Endothelial cell of umbilical vein (primary cell): ENCODE measurements around the gene LDLRAD4. TPM values are rescaled to one million over a fixed set of nuclear protein-coding genes. Genes with fewer than 3 reads are reported as not detected.

Source experiments
- BruUV-seq: library from RNA; stranded (reverse); fragments of 400-500 nt; replicated peaks from 2 replicates; lab custom pipeline; 2021; lab: Mats Ljungman, UMichigan
- CTCF ChIA-PET: fragments of 300-600, 350-600 bp; sonication (Branson Sonifier 250); formaldehyde crosslinking; loops from one replicate; lab custom pipeline; 2021; ENCODE audit warnings: antibody characterized with exemption, inconsistent platforms; lab: Charles Lee
- POLR2A ChIA-PET: fragments of 300-600, 350-600 bp; sonication (Branson Sonifier 250); formaldehyde crosslinking; loops from one replicate; lab custom pipeline; 2021; ENCODE audit warnings: antibody characterized with exemption, inconsistent platforms; lab: Charles Lee
- DNase-seq: peaks from one replicate; pipeline ENCODE4 v3.0.0-alpha.2; 2011; ENCODE audit warnings: low read depth, low spot score
- FAIRE-seq: peaks from 2 replicates; lab custom pipeline; 2011; peaks lifted over from hg19 to GRCh38; lab: Jason Lieb, UNC
- H2AFZ ChIP-seq: 2 replicates; pipeline ENCODE4 v1.6.0; 2012; ENCODE audit warnings: low read depth, low read length, control low read depth, inconsistent platforms
- H3K27ac ChIP-seq: 2 replicates; pipeline ENCODE4 v1.5.1; 2011; ENCODE audit warnings: low read depth, mild to moderate bottlenecking, control low read depth, low read length, moderate library complexity; ENCODE audit not compliant: insufficient read depth
- H3K27me3 ChIP-seq, 2 experiments: 2 replicates each; pipeline versions ENCODE4 v1.6.0 to v1.6.1; 2011; ENCODE audit warnings: low read length in 2 of 2, mixed read lengths in 1 of 2; ENCODE audit not compliant: control insufficient read depth in 2 of 2, insufficient read depth in 2 of 2
- H3K36me3 ChIP-seq, 2 experiments: 2 replicates in 1 of 2; 3 replicates in 1 of 2; pipeline ENCODE4 v1.5.1; 2011; ENCODE audit warnings: low read length in 2 of 2, mild to moderate bottlenecking in 1 of 2, moderate library complexity in 1 of 2; ENCODE audit not compliant: control insufficient read depth in 2 of 2, insufficient read depth in 2 of 2; ENCODE audit errors: extremely low read depth in 1 of 2
- H3K4me1 ChIP-seq: 3 replicates; pipeline ENCODE4 v1.5.1; 2011; ENCODE audit warnings: mild to moderate bottlenecking, low read length; ENCODE audit not compliant: control insufficient read depth, insufficient read depth; ENCODE audit errors: extremely low read depth
- H3K4me2 ChIP-seq: 2 replicates; pipeline ENCODE4 v1.6.1; 2011; ENCODE audit warnings: low read length, control low read depth, mixed read lengths; ENCODE audit not compliant: insufficient read depth
- H3K4me3 ChIP-seq, 3 experiments: fragments of 200-600 bp in 1 of 3; sonication (generic), shearing (Covaris generic) in 1 of 3; replicated peaks in 1 of 3; 2 replicates each; pipeline ENCODE4 v1.5.1; 2011 to 2016; ENCODE audit warnings: control low read depth in 3 of 3, low read length in 3 of 3, mild to moderate bottlenecking in 2 of 3, inconsistent platforms in 1 of 3, low read depth in 1 of 3, moderate library complexity in 1 of 3; ENCODE audit not compliant: insufficient read depth in 1 of 3
- H3K79me2 ChIP-seq: 2 replicates; pipeline ENCODE4 v1.6.0; 2012; ENCODE audit warnings: low read length, inconsistent platforms; ENCODE audit not compliant: control insufficient read depth, insufficient read depth
- H3K9ac ChIP-seq: replicated peaks from 2 replicates; pipeline ENCODE3; 2011; ENCODE audit warnings: low read length, control low read depth; ENCODE audit not compliant: insufficient read depth; ENCODE audit errors: extremely low read depth
- H3K9me1 ChIP-seq: replicated peaks from 3 replicates; pipeline ENCODE4 v1.6.0; 2011; ENCODE audit warnings: mild to moderate bottlenecking, low read length; ENCODE audit not compliant: control insufficient read depth, insufficient read depth; ENCODE audit errors: extremely low read depth
- H3K9me3 ChIP-seq: replicated peaks from 2 replicates; pipeline ENCODE4 v1.5.1; 2012; ENCODE audit warnings: low read length, inconsistent platforms; ENCODE audit not compliant: control insufficient read depth, insufficient read depth
- H4K20me1 ChIP-seq: replicated peaks from 2 replicates; pipeline ENCODE3; 2011; ENCODE audit warnings: mild to moderate bottlenecking, low read length; ENCODE audit not compliant: control insufficient read depth, insufficient read depth; ENCODE audit errors: extremely low read depth
- CTCF ChIP-seq, 2 donors: IDR thresholded peaks; 1 replicate in 1 of 2; 2 replicates in 1 of 2; pipeline ENCODE4 v1.5.1; 2011; ENCODE audit warnings: low read length in 2 of 2, mild to moderate bottlenecking in 2 of 2, moderate library complexity in 2 of 2, control low read depth in 1 of 2, inconsistent platforms in 1 of 2, low read depth in 1 of 2; ENCODE audit not compliant: insufficient read depth in 1 of 2; ENCODE audit errors: extremely low read depth in 1 of 2
- EZH2 ChIP-seq: IDR thresholded peaks from 2 replicates; pipeline ENCODE4 v1.6.1; 2012; ENCODE audit warnings: borderline replicate concordance, low read depth, mild to moderate bottlenecking, moderate library complexity, low read length, inconsistent platforms; ENCODE audit not compliant: severe bottlenecking
- FOS ChIP-seq: IDR thresholded peaks from 2 replicates; pipeline ENCODE4 v1.6.1; 2011; ENCODE audit warnings: mild to moderate bottlenecking, low read length, moderate library complexity, borderline replicate concordance; ENCODE audit not compliant: insufficient read depth
- GATA2 ChIP-seq: IDR thresholded peaks from 2 replicates; pipeline ENCODE4 v1.7.0; 2011; ENCODE audit warnings: low read depth, mild to moderate bottlenecking, moderate library complexity, mixed read lengths, low read length; ENCODE audit not compliant: insufficient read length, insufficient read depth
- JUN ChIP-seq: IDR thresholded peaks from 2 replicates; pipeline ENCODE4 v1.6.1; 2011; ENCODE audit warnings: borderline replicate concordance, low read depth; ENCODE audit not compliant: insufficient read length, insufficient read depth
- MAX ChIP-seq: IDR thresholded peaks from 2 replicates; pipeline ENCODE4 v1.6.1; 2011; ENCODE audit not compliant: insufficient read depth, insufficient read length
- MYC ChIP-seq: IDR thresholded peaks from one replicate; pipeline ENCODE4 v1.6.1; 2011; ENCODE audit warnings: mild to moderate bottlenecking, low read depth, low read length
- POLR2A ChIP-seq: IDR thresholded peaks from 2 replicates; pipeline ENCODE4 v1.6.1; 2012; ENCODE audit warnings: low read depth, mild to moderate bottlenecking, control low read depth, low read length
- POLR2AphosphoS5 ChIP-seq: IDR thresholded peaks from 2 replicates; pipeline ENCODE4 v1.6.1; 2012; ENCODE audit warnings: low read depth, mild to moderate bottlenecking, control low read depth, low read length, moderate library complexity; ENCODE audit not compliant: insufficient read depth
- dilution Hi-C: fragments of 300-500 bp; cut with MboI; formaldehyde crosslinking; loops from one replicate; pipeline ENCODE4 v1.15.0; 2019; ENCODE audit warnings: low sequenced_read_pairs; ENCODE audit not compliant: extremely low pct_ligation_motif_present
- intact Hi-C: fragments of 100-400 bp; cut with micrococcal nuclease; formaldehyde crosslinking; loops from one replicate; pipeline ENCODE4 v1.10.0; 2022
- polyA plus RNA-seq, 4 experiments: library from polyadenylated mRNA; depleted of rRNA in 3 of 4; stranded (reverse) in 3 of 4; unstranded in 1 of 4; fragments of >200 nt; gene quantifications; 2 replicates each; pipeline versions ENCODE4 v1.2.1 to v1.2.3, GENCODE V29; 2011 to 2012; ENCODE audit warnings: missing spikeins in 1 of 4
- total RNA-seq: library from RNA; stranded (reverse); gene quantifications from 2 replicates; pipeline ENCODE4 v1.2.3, GENCODE V29; 2021

Gene LDLRAD4
- total and polyA plus RNA-seq, 2 donors (not counting 3 experiments of a cell fraction or from before 2014, with no cell fraction given) = 5.2 to 6.5 TPM

- no peak for DNase-seq
- BruUV-seq = no TSS peak
- H3K79me2 ChIP-seq = no peaks in the 10 kb centered on the region
Measured at GRCh38 chr18:13397504-13398163, 179.1 kb downstream of the LDLRAD4 start.

More at GRCh38 chr18:13397504-13398163, 179.1 kb downstream of the LDLRAD4 start:
- H3K4me3 ChIP-seq = no peak overlapping the region
- no peaks in the 10 kb centered on the region for H3K9me3 ChIP-seq
- intact Hi-C loops (no loop called here), dilution Hi-C loops (no loop called here)
- POLR2A ChIA-PET = no interaction called here
- no peak for FAIRE-seq
- no peaks in the 10 kb centered on the region for H4K20me1 ChIP-seq
- H3K4me2 ChIP-seq = no peak overlapping the region
- H3K27ac ChIP-seq = no peak overlapping the region
- H3K4me1 ChIP-seq = no peaks in the 10 kb centered on the region
- H3K36me3 ChIP-seq = no peaks in the 10 kb centered on the region
- CTCF ChIA-PET = no interaction called here
- no peak for TF ChIP-seq EZH2
- no peak for TF ChIP-seq POLR2AphosphoS5
- no peak for TF ChIP-seq MAX
- TF ChIP-seq POLR2A = no peak
- no peak for TF ChIP-seq FOS
- TF ChIP-seq MYC = no peak
- no peak for TF ChIP-seq CTCF (IDR thresholded peaks at IDR 0.05; ENCODE audit: extremely low read depth in 1 of 2, insufficient read depth in 1 of 2, low read depth in 1 of 2, low read length in 2 of 2)
- no peak for TF ChIP-seq GATA2
- TF ChIP-seq JUN = no peak
- no peaks in the 10 kb centered on the region for H3K9me1 ChIP-seq
- H3K9ac ChIP-seq = no peak overlapping the region
- no peak overlapping the region for H2AFZ ChIP-seq
- peaks cover 0 to 3% of the 10 kb centered on the region in 2 experiments for H3K27me3 ChIP-seq
